H1 (cell line): Measurements from ENCODE around the gene NDUFB5. TPM values are rescaled to one million over a fixed set of nuclear protein-coding genes. Genes with fewer than 3 reads are reported as not detected.

Experiments used
- CREB1 ChIP-seq: IDR thresholded peaks from 2 replicates; pipeline ENCODE4 v1.6.1; 2012; ENCODE audit warnings: inconsistent platforms
- GABPA ChIP-seq: IDR thresholded peaks from 2 replicates; pipeline ENCODE4 v1.6.1; 2011; ENCODE audit warnings: mild to moderate bottlenecking, low read length, moderate library complexity, borderline replicate concordance; ENCODE audit not compliant: insufficient read depth
- POU5F1 ChIP-seq: IDR thresholded peaks from 2 replicates; pipeline ENCODE4 v1.6.1; 2011; ENCODE audit warnings: low read depth, mild to moderate bottlenecking, low read length, moderate library complexity
- RAD21 ChIP-seq, 2 experiments: IDR thresholded peaks in 1 of 2; conservative IDR thresholded peaks in 1 of 2; 2 replicates each; pipeline ENCODE4 v1.6.1; 2011; ENCODE audit warnings: low read depth in 2 of 2, low read length in 2 of 2, improper control_type of control experiment in 1 of 2, inconsistent platforms in 1 of 2, mild to moderate bottlenecking in 1 of 2, moderate library complexity in 1 of 2
- RFX5 ChIP-seq: IDR thresholded peaks from 2 replicates; pipeline ENCODE4 v1.6.1; 2011; ENCODE audit warnings: low read depth, low read length, improper control_type of control experiment, borderline replicate concordance
- SIN3A ChIP-seq, 2 experiments: IDR thresholded peaks in 1 of 2; conservative IDR thresholded peaks in 1 of 2; 2 replicates each; pipeline ENCODE4 v1.6.1; 2011 to 2012; ENCODE audit warnings: low read length in 2 of 2, improper control_type of control experiment in 1 of 2, low read depth in 1 of 2, mild to moderate bottlenecking in 1 of 2
- SP1 ChIP-seq: IDR thresholded peaks from 2 replicates; pipeline ENCODE4 v1.6.1; 2011; ENCODE audit warnings: low read depth, low read length
- ZNF274 ChIP-seq: IDR thresholded peaks from 2 replicates; pipeline ENCODE4 v1.7.0; 2012; ENCODE audit warnings: low read length, borderline replicate concordance; ENCODE audit errors: extremely low read depth
- polyA plus RNA-seq, 7 experiments: library from polyadenylated mRNA; depleted of rRNA in 3 of 7; stranded (reverse) in 5 of 7; unstranded in 2 of 7; fragments of >200 nt in 5 of 7; fragments of 200-250 nt in 2 of 7; gene quantifications; 1 replicate in 5 of 7; 2 replicates in 1 of 7; 4 replicates in 1 of 7; pipeline versions ENCODE4 v1.2.1 to v1.2.3, GENCODE V29; 2011 to 2013; ENCODE audit warnings: missing spikeins in 2 of 7, mixed read lengths in 2 of 7
- total RNA-seq: library from RNA; stranded (reverse); fragmentation: NEBNext Ultra II Directional; extraction: Animal tissue kit (Norgen Biotek cat#: 25700); gene quantifications from 2 replicates; pipeline ENCODE4 v1.2.1, GENCODE V29; 2021

Gene NDUFB5
- total and polyA plus RNA-seq, 2 of the 8 experiments (the other 6 are each of a cell fraction or from before 2014, with no cell fraction given): 46.1 to 85.8 TPM

- TF ChIP-seq RAD21 (IDR thresholded peaks at IDR 0.05 in 1 of 2, conservative IDR thresholded peaks at IDR 0.05 in 1 of 2; ENCODE audit: low read depth in 2 of 2, low read length in 2 of 2) (no peak), POU5F1 (no peak), SP1 (no peak), ZNF274 (no peak), SIN3A (conservative IDR thresholded peaks at IDR 0.05 in 1 of 2, IDR thresholded peaks at IDR 0.05 in 1 of 2; ENCODE audit: low read depth in 1 of 2, low read length in 2 of 2) (no peak), GABPA (no peak), CREB1 (no peak), RFX5 (no peak)
These were observed 54.0 kb downstream of the NDUFB5 start (continued) for GRCh38 chr3:179658606-179659005.
